Body of pancreas (tissue), 4 donors: ENCODE data around the gene POLD2.

Experiments
- POLR2A ChIP-seq, 3 donors: fragments of 450-650 bp; IDR thresholded peaks; one replicate each; pipeline ENCODE4 v1.6.1; 2016; ENCODE audit warnings: antibody characterized with exemption in 3 of 3, mild to moderate bottlenecking in 2 of 3
- TF ChIP-seq, protein P1 (sequence below), 7 experiments: fragments of 450-650 bp in 4 of 7; fragments of 200-600 bp in 3 of 7; sonication (generic) in 3 of 7; IDR thresholded peaks; one replicate each; pipeline ENCODE4 v1.5.1; 2016 to 2019; ENCODE audit warnings: antibody characterized with exemption in 7 of 7

- TF ChIP-seq POLR2A (IDR thresholded peaks at IDR 0.05), result no peak
- TF ChIP-seq, protein P1, sequence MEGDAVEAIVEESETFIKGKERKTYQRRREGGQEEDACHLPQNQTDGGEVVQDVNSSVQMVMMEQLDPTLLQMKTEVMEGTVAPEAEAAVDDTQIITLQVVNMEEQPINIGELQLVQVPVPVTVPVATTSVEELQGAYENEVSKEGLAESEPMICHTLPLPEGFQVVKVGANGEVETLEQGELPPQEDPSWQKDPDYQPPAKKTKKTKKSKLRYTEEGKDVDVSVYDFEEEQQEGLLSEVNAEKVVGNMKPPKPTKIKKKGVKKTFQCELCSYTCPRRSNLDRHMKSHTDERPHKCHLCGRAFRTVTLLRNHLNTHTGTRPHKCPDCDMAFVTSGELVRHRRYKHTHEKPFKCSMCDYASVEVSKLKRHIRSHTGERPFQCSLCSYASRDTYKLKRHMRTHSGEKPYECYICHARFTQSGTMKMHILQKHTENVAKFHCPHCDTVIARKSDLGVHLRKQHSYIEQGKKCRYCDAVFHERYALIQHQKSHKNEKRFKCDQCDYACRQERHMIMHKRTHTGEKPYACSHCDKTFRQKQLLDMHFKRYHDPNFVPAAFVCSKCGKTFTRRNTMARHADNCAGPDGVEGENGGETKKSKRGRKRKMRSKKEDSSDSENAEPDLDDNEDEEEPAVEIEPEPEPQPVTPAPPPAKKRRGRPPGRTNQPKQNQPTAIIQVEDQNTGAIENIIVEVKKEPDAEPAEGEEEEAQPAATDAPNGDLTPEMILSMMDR (IDR thresholded peaks at IDR 0.05), result no peak
Observed at GRCh38 chr7:44077681-44078091, 45.7 kb downstream of the POLD2 start.
